ENCODE measurements around the gene SLC17A1. TPM values are rescaled to one million over a fixed set of nuclear protein-coding genes. Genes with fewer than 3 reads are reported as not detected.

The SLC17A1 gene
- total and polyA plus RNA-seq, 10 of the 15 experiments (the other 5 are each of a cell fraction or from before 2014, with no cell fraction given), result not detected

- Histone ChIP-seq H3K36me3 (ENCODE audit: control insufficient read depth in 2 of 2, insufficient read depth in 2 of 2, low read length in 1 of 2) (no peaks in the 10 kb centered on the region), H3K27ac (ENCODE audit: control insufficient read depth, insufficient read depth) (no peak overlapping the region), H2AFZ (ENCODE audit: control insufficient read depth, low read depth, low read length) (no peak overlapping the region), H3K27me3 (replicated peaks in 1 of 2; ENCODE audit: control insufficient read depth in 2 of 2, insufficient read depth in 2 of 2, low read length in 1 of 2) (no peaks in the 10 kb centered on the region), H3K9ac (ENCODE audit: control insufficient read depth, insufficient read depth, low read length) (no peak overlapping the region), H3K9me3 (replicated peaks; ENCODE audit: control insufficient read depth, insufficient read depth, low read length) (no peaks in the 10 kb centered on the region; the same call in 1 of the 3 replicates), H3K4me3 (no peak overlapping the region), H4K20me1 (ENCODE audit: control insufficient read depth, insufficient read depth) (no peaks in the 10 kb centered on the region), H3K4me2 (ENCODE audit: control insufficient read depth, insufficient read depth) (no peak overlapping the region), H3K4me1 (ENCODE audit: control insufficient read depth, insufficient read depth, low read length) (no peaks in the 10 kb centered on the region), H3K79me2 (ENCODE audit: control insufficient read depth, insufficient read depth, low read length) (no peaks in the 10 kb centered on the region)
- no peak for ATAC-seq
- CTCF ChIA-PET, result interaction anchor here (1.0 to 1.6 kb wide), 3 partner anchors 15 to 17 kb away, joined by 4 to 9 read pairs (median 4); no protein-coding TSS in a partner anchor
- in situ Hi-C loops (cut with MboI), result no loop called here
- intact Hi-C loops (cut with micrococcal nuclease; ENCODE audit: unreplicated experiment), result no loop called here
- BruUV-seq (replicated peaks), result no TSS peak
- FAIRE-seq, result no peak
- DNase-seq (ENCODE audit: low read depth, low spot score), result no peak
- RAD21 ChIA-PET (ENCODE audit: unreplicated experiment), result no interaction called here
- TF ChIP-seq IKZF2 (IDR thresholded peaks at IDR 0.05), result no peak
- TF ChIP-seq BCL11A (IDR thresholded peaks at IDR 0.05; ENCODE audit: low read depth, low read length), result no peak
- POLR2A ChIA-PET, result no interaction called here
- SMC1A ChIA-PET (ENCODE audit: uncharacterized antibody, unreplicated experiment), result no interaction called here
Measured at GRCh38 chr6:25735261-25735660, 96.6 kb downstream of the SLC17A1 start.

Other genes starting within 250 kb of the SLC17A1 start
- not detected in 2 replicates for gene SCGN, start 179.8 kb downstream of the SLC17A1 start, total RNA-seq (2014; rRNA removed)
- gene SCGN, start 179.8 kb downstream of the SLC17A1 start, total RNA-seq (2014; rRNA removed; fragmentation: Illumina TruSeq; extraction: Trizol), result not detected in 2 replicates
- gene SCGN, start 179.8 kb downstream of the SLC17A1 start, total RNA-seq (2021), result not detected in 2 replicates
- gene SCGN, start 179.8 kb downstream of the SLC17A1 start, polyA plus RNA-seq (2011; rRNA removed), result not detected in 2 replicates
- not detected in 2 replicates for gene SCGN, start 179.8 kb downstream of the SLC17A1 start, polyA plus RNA-seq (2014; fragmentation: Illumina TruSeq; extraction: Trizol)
- not detected for gene SCGN, start 179.8 kb downstream of the SLC17A1 start, polyA plus RNA-seq (2014; fragmentation: Nextera tagmentation; extraction: Ambion mirVana)
- gene SCGN, start 179.8 kb downstream of the SLC17A1 start, polyA plus RNA-seq (2014; rRNA removed), result not detected in 2 replicates
- not detected for gene SCGN, start 179.8 kb downstream of the SLC17A1 start, polyA plus RNA-seq (2016; fragmentation: Nextera tagmentation; extraction: Ambion mirVana)
- gene SLC17A4, start 77.3 kb downstream of the SLC17A1 start, total RNA-seq (2014; rRNA removed), result not detected in 2 replicates
- gene SLC17A4, start 77.3 kb downstream of the SLC17A1 start, total RNA-seq (2014; rRNA removed; fragmentation: Illumina TruSeq; extraction: Trizol), result not detected in 2 replicates
- 0.05 TPM in 1 of 2 replicates, not detected in the other for gene SLC17A4, start 77.3 kb downstream of the SLC17A1 start, total RNA-seq (2021)
- gene SLC17A4, start 77.3 kb downstream of the SLC17A1 start, polyA plus RNA-seq (2011; rRNA removed), result not detected in 2 replicates
- gene SLC17A4, start 77.3 kb downstream of the SLC17A1 start, polyA plus RNA-seq (2014; fragmentation: Illumina TruSeq; extraction: Trizol), result not detected in 2 replicates
- gene SLC17A4, start 77.3 kb downstream of the SLC17A1 start, polyA plus RNA-seq (2014; fragmentation: Nextera tagmentation; extraction: Ambion mirVana), result not detected
- not detected in 2 replicates for gene SLC17A4, start 77.3 kb downstream of the SLC17A1 start, polyA plus RNA-seq (2014; rRNA removed)
- gene SLC17A4, start 77.3 kb downstream of the SLC17A1 start, polyA plus RNA-seq (2016; fragmentation: Nextera tagmentation; extraction: Ambion mirVana), result not detected
- gene SLC17A3, start 42.2 kb upstream of the SLC17A1 start, total RNA-seq (2014; rRNA removed), result not detected in 2 replicates
- gene SLC17A3, start 42.2 kb upstream of the SLC17A1 start, total RNA-seq (2014; rRNA removed; fragmentation: Illumina TruSeq; extraction: Trizol), result not detected in 2 replicates
- gene SLC17A3, start 42.2 kb upstream of the SLC17A1 start, total RNA-seq (2021), result not detected in 2 replicates
- not detected in 2 replicates for gene SLC17A3, start 42.2 kb upstream of the SLC17A1 start, polyA plus RNA-seq (2011; rRNA removed)
- not detected in 2 replicates for gene SLC17A3, start 42.2 kb upstream of the SLC17A1 start, polyA plus RNA-seq (2014; fragmentation: Illumina TruSeq; extraction: Trizol)
- not detected for gene SLC17A3, start 42.2 kb upstream of the SLC17A1 start, polyA plus RNA-seq (2014; fragmentation: Nextera tagmentation; extraction: Ambion mirVana)
- not detected in 2 replicates for gene SLC17A3, start 42.2 kb upstream of the SLC17A1 start, polyA plus RNA-seq (2014; rRNA removed)
- gene SLC17A3, start 42.2 kb upstream of the SLC17A1 start, polyA plus RNA-seq (2016; fragmentation: Nextera tagmentation; extraction: Ambion mirVana), result not detected
- not detected in 2 replicates for gene SLC17A2, start 98.6 kb upstream of the SLC17A1 start, total RNA-seq (2014; rRNA removed)
- not detected in 2 replicates for gene SLC17A2, start 98.6 kb upstream of the SLC17A1 start, total RNA-seq (2014; rRNA removed; fragmentation: Illumina TruSeq; extraction: Trizol)
- not detected in 2 replicates for gene SLC17A2, start 98.6 kb upstream of the SLC17A1 start, total RNA-seq (2021)
- gene SLC17A2, start 98.6 kb upstream of the SLC17A1 start, polyA plus RNA-seq (2011; rRNA removed), result not detected in 2 replicates
- not detected in 2 replicates for gene SLC17A2, start 98.6 kb upstream of the SLC17A1 start, polyA plus RNA-seq (2014; fragmentation: Illumina TruSeq; extraction: Trizol)
- gene SLC17A2, start 98.6 kb upstream of the SLC17A1 start, polyA plus RNA-seq (2014; fragmentation: Nextera tagmentation; extraction: Ambion mirVana), result not detected
- gene SLC17A2, start 98.6 kb upstream of the SLC17A1 start, polyA plus RNA-seq (2014; rRNA removed), result not detected in 2 replicates
- not detected for gene SLC17A2, start 98.6 kb upstream of the SLC17A1 start, polyA plus RNA-seq (2016; fragmentation: Nextera tagmentation; extraction: Ambion mirVana)
- 10.4 and 11.6 TPM in 2 replicates for gene TRIM38, start 130.8 kb upstream of the SLC17A1 start, total RNA-seq (2014; rRNA removed)
- gene TRIM38, start 130.8 kb upstream of the SLC17A1 start, total RNA-seq (2014; rRNA removed; fragmentation: Illumina TruSeq; extraction: Trizol), result 14.3 and 15.0 TPM in 2 replicates
- gene TRIM38, start 130.8 kb upstream of the SLC17A1 start, total RNA-seq (2021), result 12.3 and 13.0 TPM in 2 replicates
- gene TRIM38, start 130.8 kb upstream of the SLC17A1 start, polyA plus RNA-seq (2011; rRNA removed), result 14.7 and 16.9 TPM in 2 replicates
- 14.3 and 18.5 TPM in 2 replicates for gene TRIM38, start 130.8 kb upstream of the SLC17A1 start, polyA plus RNA-seq (2014; fragmentation: Illumina TruSeq; extraction: Trizol)
- gene TRIM38, start 130.8 kb upstream of the SLC17A1 start, polyA plus RNA-seq (2014; fragmentation: Nextera tagmentation; extraction: Ambion mirVana), result 1 to 10 TPM; 4.5 to 5.9 TPM
- 10.5 and 11.2 TPM in 2 replicates for gene TRIM38, start 130.8 kb upstream of the SLC17A1 start, polyA plus RNA-seq (2014; rRNA removed)
- gene TRIM38, start 130.8 kb upstream of the SLC17A1 start, polyA plus RNA-seq (2016; fragmentation: Nextera tagmentation; extraction: Ambion mirVana), result 10 to 100 TPM in 1 of 2 experiments, 1 to 10 TPM in 1; 9.4 to 10.9 TPM

All from GM12878 (cell line).